ENCODE data around the gene APOBEC3B.

GRCh38 chr22:38989466-38989865 lies 7.3 kb downstream of the APOBEC3B start:
- TF ChIP-seq, protein P1, sequence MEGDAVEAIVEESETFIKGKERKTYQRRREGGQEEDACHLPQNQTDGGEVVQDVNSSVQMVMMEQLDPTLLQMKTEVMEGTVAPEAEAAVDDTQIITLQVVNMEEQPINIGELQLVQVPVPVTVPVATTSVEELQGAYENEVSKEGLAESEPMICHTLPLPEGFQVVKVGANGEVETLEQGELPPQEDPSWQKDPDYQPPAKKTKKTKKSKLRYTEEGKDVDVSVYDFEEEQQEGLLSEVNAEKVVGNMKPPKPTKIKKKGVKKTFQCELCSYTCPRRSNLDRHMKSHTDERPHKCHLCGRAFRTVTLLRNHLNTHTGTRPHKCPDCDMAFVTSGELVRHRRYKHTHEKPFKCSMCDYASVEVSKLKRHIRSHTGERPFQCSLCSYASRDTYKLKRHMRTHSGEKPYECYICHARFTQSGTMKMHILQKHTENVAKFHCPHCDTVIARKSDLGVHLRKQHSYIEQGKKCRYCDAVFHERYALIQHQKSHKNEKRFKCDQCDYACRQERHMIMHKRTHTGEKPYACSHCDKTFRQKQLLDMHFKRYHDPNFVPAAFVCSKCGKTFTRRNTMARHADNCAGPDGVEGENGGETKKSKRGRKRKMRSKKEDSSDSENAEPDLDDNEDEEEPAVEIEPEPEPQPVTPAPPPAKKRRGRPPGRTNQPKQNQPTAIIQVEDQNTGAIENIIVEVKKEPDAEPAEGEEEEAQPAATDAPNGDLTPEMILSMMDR (IDR thresholded peaks at IDR 0.05) = no peak
- no peak for TF ChIP-seq POLR2A (IDR thresholded peaks at IDR 0.05)

Data from esophagus squamous epithelium (tissue), 4 donors.